HG02763 (cell line): Measurements from ENCODE around the gene DARS1.

Source experiments
- ATAC-seq: cut with Tn5 transposase; IDR thresholded peaks from one replicate; pipeline ENCODE4 v1.9.1; 2021; ENCODE audit warnings: mild to moderate bottlenecking, moderate library complexity; ENCODE audit not compliant: unreplicated experiment

Gene DARS1

GRCh38 chr2:136016427-136016826 is 31.0 kb upstream of the DARS1 start:
- ATAC-seq = no peak

GRCh38 chr2:136015699-136016098 is 30.3 kb upstream of the DARS1 start:
- ATAC-seq = no peak

- no peak for ATAC-seq
These were observed 29.0 kb upstream of the DARS1 start for GRCh38 chr2:136014411-136014810.

GRCh38 chr2:136013955-136014354 is 28.5 kb upstream of the DARS1 start:
- ATAC-seq = no peak

GRCh38 chr2:136013136-136013685 is 27.8 kb upstream of the DARS1 start:
- no peak for ATAC-seq

- ATAC-seq = no peak
These were observed 26.9 kb upstream of the DARS1 start for GRCh38 chr2:136012315-136012714.

- no peak for ATAC-seq
These were observed 24.7 kb upstream of the DARS1 start for GRCh38 chr2:136010126-136010525.

- ATAC-seq = peak; percentile 47
These were observed 22.9 kb upstream of the DARS1 start for GRCh38 chr2:136008205-136008865.

GRCh38 chr2:136006658-136007057 is 21.2 kb upstream of the DARS1 start:
- ATAC-seq = no peak

GRCh38 chr2:136005462-136006196 is 20.2 kb upstream of the DARS1 start:
- peak; percentile 59 for ATAC-seq

- ATAC-seq = no peak
These were observed 19.5 kb upstream of the DARS1 start for GRCh38 chr2:136004965-136005364.

- ATAC-seq = no peak
These were observed 15.7 kb upstream of the DARS1 start for GRCh38 chr2:136001131-136001530.

GRCh38 chr2:136000502-136000901 is 15.1 kb upstream of the DARS1 start:
- peak; percentile 59 for ATAC-seq

- no peak for ATAC-seq
These were observed 14.5 kb upstream of the DARS1 start for GRCh38 chr2:135999899-136000298.

GRCh38 chr2:135998879-135999278 is 13.5 kb upstream of the DARS1 start:
- no peak for ATAC-seq

- no peak for ATAC-seq
These were observed 12.0 kb upstream of the DARS1 start for GRCh38 chr2:135997380-135997779.

GRCh38 chr2:135996304-135996703 is 10.9 kb upstream of the DARS1 start:
- no peak for ATAC-seq

GRCh38 chr2:135994281-135994680 is 8.9 kb upstream of the DARS1 start:
- ATAC-seq = no peak

- no peak for ATAC-seq
These were observed 8.0 kb upstream of the DARS1 start for GRCh38 chr2:135993421-135993820.

GRCh38 chr2:135991861-135992260 is 6.4 kb upstream of the DARS1 start:
- no peak for ATAC-seq

GRCh38 chr2:135987441-135987840 is 2.0 kb upstream of the DARS1 start:
- no peak for ATAC-seq

- ATAC-seq = no peak
These were observed 1.1 kb upstream of the DARS1 start for GRCh38 chr2:135986507-135986906.
